NB4 (cell line): ENCODE measurements around the gene NUP50.

Experiments used
- DNase-seq: peaks from one replicate; pipeline ENCODE4 v3.0.0; 2010; ENCODE audit warnings: low read depth
- H3K4me3 ChIP-seq: one replicate; pipeline ENCODE4 v1.5.1; 2011; ENCODE audit warnings: mild to moderate bottlenecking, low read depth, low read length, moderate library complexity
- MYC ChIP-seq: IDR thresholded peaks from 2 replicates; pipeline ENCODE4 v1.6.1; 2011; ENCODE audit warnings: low read depth, low read length
- POLR2A ChIP-seq: IDR thresholded peaks from 2 replicates; pipeline ENCODE4 v1.6.1; 2011; ENCODE audit warnings: mild to moderate bottlenecking; ENCODE audit not compliant: insufficient read length; ENCODE audit errors: extremely low read depth
- TF ChIP-seq, protein P1 (sequence below): IDR thresholded peaks from one replicate; pipeline ENCODE4 v1.5.1; 2012; ENCODE audit warnings: low read depth, low read length
- TF ChIP-seq, protein P2 (sequence below): IDR thresholded peaks from 2 replicates; pipeline ENCODE4 v1.6.1; 2011; ENCODE audit warnings: low read depth, low read length

NUP50 gene

DNA sequence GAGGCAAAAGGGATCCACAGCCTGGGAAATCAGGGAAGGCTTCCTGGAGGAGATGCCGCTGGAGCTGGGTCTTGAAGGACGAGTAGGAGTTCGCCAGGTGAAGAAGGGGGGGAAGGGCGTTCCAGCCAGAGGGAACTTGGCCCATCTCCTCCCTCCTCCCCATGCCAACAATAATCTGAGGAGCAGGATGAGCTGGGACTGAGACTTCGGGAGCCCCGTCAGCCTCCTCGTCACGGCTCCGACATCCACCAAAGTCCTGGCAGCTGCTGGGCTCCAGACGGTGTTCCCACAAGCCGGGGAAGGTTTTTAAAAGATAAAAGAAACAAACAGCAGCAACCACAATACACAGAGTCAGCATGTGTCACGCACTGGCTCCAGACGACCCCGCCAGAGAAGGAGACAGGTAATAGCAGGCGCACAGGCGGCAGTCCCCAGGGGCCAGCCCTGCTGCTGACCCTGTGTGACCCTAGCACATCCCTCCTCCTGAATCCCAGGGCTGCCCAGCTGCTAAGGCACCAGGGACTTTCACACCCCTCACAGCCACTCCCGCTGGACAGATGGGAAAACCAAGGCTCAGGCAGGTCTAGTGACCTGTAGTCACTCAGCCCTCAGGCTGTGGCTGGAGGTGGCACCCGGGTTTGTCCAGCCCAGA is 37.3 kb downstream of the NUP50 start:
- DNase-seq = no peak
- H3K4me3 ChIP-seq = no peak overlapping the region

DNA sequence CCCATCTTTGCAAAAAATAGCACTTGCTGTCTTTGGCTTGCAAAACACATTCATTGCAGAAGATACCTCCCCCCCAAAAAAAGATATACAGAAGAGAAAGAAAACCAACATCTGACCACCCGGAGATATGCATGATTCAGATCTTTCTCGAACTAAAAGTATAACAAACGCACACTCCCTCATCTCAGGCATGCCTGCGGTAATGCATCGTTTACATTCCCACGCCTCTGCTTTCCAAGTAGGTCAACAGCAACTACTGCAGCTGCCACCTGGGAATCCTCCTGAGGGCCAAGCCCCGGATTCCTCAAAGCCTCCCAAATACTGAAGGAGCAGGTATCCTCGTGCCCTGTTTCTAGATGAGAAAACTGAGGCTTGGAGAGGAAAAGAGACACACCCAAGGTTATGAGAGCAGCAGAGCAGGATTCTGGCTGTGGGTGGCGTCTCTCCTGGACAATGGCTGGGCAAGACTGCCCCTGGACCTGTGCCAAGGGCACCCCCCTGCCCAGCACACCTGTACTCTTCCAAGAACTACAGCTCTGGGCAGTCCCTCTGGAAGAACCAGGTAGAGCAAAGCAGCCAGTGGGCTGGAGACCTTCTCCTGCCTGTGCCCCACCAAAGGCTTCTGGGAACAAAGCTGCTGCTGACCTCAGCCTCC is 38.1 kb downstream of the NUP50 start:
- no peak for DNase-seq

More for the DNA sequence above, 37.3 kb downstream of the NUP50 start:
- TF ChIP-seq POLR2A (no peak), MYC (no peak)
- TF ChIP-seq, protein P1, sequence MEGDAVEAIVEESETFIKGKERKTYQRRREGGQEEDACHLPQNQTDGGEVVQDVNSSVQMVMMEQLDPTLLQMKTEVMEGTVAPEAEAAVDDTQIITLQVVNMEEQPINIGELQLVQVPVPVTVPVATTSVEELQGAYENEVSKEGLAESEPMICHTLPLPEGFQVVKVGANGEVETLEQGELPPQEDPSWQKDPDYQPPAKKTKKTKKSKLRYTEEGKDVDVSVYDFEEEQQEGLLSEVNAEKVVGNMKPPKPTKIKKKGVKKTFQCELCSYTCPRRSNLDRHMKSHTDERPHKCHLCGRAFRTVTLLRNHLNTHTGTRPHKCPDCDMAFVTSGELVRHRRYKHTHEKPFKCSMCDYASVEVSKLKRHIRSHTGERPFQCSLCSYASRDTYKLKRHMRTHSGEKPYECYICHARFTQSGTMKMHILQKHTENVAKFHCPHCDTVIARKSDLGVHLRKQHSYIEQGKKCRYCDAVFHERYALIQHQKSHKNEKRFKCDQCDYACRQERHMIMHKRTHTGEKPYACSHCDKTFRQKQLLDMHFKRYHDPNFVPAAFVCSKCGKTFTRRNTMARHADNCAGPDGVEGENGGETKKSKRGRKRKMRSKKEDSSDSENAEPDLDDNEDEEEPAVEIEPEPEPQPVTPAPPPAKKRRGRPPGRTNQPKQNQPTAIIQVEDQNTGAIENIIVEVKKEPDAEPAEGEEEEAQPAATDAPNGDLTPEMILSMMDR = no peak
- TF ChIP-seq, protein P2, sequence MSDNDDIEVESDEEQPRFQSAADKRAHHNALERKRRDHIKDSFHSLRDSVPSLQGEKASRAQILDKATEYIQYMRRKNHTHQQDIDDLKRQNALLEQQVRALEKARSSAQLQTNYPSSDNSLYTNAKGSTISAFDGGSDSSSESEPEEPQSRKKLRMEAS = no peak

DNA sequence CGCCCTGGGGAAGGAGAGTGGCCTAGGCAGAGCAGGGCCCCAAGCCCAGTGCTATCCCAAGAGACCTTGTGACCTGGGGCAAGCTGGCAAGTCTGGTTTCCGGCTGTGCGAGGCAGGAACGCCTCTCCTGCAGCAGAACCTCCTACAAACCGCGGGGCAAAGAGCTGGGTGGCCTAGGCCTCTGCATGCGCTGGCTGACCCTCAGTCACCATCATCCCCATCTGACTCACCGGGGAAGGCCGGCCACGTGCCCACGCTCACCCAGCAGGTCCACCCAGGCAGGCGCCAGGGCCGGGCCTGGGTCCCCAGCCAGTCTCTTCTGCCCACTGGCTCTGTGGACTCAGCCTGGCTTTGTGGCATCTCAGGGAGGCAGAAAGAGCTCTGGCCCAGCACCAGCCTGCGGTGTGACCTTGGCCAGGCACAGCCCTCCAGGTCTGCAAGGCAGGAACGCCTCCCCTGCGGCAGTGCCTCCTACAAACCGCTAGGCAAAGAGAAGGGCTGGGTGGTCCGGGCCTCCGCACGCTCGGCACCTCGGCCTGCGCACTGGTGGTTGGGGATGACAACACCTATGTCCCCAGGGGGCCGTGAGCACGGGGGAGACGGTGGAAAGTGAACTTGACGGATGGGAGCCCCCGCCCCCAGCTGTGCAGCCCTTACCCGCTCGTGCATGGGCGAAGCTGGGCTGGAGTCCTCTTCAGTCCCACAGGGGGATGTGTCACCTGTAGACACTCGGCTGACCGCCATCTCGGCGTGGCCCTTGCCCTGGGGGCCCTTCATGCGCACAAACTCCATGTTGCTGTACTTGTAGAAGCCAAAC is 38.8 kb downstream of the NUP50 start:
- no peak for DNase-seq
- no peak overlapping the region for H3K4me3 ChIP-seq
- TF ChIP-seq MYC (no peak), POLR2A (no peak)
- TF ChIP-seq, protein P2 = no peak
- TF ChIP-seq, protein P1 = no peak

More for the DNA sequence above, 38.1 kb downstream of the NUP50 start:
- no peak overlapping the region for H3K4me3 ChIP-seq
- TF ChIP-seq, protein P2 = no peak
- TF ChIP-seq POLR2A (no peak), MYC (no peak)
- TF ChIP-seq, protein P1 = no peak

DNA sequence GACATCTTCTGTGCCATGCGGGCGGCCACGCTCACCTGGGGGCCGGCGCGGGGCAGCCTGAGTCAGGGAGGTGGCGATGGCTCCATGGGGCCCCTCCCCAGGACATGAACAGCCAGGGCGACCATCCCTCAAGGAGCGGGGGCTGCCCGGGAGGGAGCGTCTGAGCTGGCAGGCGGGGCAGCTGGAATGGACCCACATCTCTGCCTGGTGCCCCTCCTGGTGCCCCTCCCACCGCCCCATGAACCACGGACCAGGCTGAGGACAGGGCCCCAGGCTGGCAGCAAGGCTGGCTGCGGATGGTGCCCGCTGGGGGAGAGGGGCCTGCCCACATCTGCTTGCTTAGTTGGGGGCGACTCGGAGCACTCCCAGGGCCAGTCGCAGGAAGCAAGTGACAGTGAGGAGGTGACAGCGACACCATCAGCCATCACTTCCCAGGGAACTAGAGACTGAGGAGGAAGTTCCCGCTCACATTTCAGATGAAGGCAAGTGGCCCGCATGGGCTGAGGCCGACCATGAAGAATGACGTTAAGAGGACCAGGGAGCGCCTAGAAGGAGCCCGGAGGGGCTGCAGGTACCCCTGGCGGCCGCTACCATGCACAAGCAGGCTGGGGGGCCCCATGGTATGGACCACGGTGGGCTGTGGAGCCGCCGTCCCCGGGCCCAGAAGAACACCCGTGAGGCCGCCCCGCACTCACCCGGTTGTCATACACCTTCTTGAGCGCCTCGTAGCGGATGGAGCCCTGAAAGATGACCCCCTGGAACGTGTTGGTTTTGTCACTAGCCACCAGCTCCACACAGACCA is 39.6 kb downstream of the NUP50 start:
- no peak overlapping the region for H3K4me3 ChIP-seq
- no peak for DNase-seq
- TF ChIP-seq MYC (no peak), POLR2A (no peak)
- TF ChIP-seq, protein P2 = no peak
- TF ChIP-seq, protein P1 = no peak

DNA sequence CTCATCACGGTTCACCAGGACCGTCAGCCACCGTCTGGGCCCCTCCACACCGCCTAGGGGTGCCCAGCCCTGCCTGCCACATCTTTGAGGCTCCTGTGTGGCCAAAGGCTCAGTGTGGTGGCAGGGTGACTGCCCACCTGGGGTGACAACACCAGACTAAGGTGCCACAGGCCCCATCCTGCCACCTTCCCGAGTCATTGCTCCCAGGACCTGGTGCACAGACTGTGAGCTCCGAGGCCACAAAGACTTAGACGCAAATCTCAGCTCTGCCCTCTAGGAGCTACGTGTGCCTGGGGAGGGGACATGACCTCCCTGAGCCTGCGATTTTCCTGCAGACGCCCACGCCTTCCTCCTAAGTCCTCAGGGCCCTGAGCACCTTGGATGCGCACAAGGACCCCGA is 40.5 kb downstream of the NUP50 start:
- H3K4me3 ChIP-seq = no peak overlapping the region
- TF ChIP-seq, protein P2 = no peak
- TF ChIP-seq, protein P1 = no peak
- TF ChIP-seq POLR2A = no peak
- TF ChIP-seq MYC = no peak
- DNase-seq = no peak
